ENCODE measurements around the gene ANKS1B.

The ANKS1B gene

DNA sequence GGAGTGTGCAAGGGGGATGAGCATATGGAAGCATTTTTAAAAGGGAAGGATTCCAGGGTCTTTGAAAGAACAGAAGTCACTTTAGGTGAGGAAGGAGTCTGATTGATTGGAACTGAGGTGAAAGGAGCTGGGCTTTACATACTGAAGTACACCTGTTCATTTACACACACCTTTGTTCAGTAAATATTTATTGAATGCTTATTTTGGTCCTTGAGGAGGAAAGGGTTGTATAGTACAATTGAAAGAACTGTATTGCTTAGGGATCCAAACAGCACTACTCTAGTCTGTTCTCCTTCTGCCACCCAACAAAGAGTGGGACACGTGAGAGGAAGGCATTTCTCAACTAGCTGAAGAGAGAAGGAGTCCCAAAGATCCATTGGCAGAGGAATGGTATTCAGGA lies 1275.7 kb downstream of the ANKS1B start:
- no peak overlapping the region for H3K27ac ChIP-seq
- H3K4me2 ChIP-seq = no peak overlapping the region
- no peak overlapping the region for H3K4me3 ChIP-seq (IDR thresholded peaks at IDR 0.05; ENCODE audit: insufficient read depth, low read depth, low read length)
- no peak overlapping the region for H3K9ac ChIP-seq
- no peak overlapping the region for H2AFZ ChIP-seq (ENCODE audit: low read depth)
- no peaks in the 10 kb centered on the region for H3K4me1 ChIP-seq (ENCODE audit: low read depth, poor library complexity, severe bottlenecking)
- no peaks in the 10 kb centered on the region for H3K27me3 ChIP-seq (ENCODE audit: insufficient read depth, low read depth)
- no peaks in the 10 kb centered on the region for H4K20me1 ChIP-seq (ENCODE audit: insufficient read depth)
- TF ChIP-seq, protein P1, sequence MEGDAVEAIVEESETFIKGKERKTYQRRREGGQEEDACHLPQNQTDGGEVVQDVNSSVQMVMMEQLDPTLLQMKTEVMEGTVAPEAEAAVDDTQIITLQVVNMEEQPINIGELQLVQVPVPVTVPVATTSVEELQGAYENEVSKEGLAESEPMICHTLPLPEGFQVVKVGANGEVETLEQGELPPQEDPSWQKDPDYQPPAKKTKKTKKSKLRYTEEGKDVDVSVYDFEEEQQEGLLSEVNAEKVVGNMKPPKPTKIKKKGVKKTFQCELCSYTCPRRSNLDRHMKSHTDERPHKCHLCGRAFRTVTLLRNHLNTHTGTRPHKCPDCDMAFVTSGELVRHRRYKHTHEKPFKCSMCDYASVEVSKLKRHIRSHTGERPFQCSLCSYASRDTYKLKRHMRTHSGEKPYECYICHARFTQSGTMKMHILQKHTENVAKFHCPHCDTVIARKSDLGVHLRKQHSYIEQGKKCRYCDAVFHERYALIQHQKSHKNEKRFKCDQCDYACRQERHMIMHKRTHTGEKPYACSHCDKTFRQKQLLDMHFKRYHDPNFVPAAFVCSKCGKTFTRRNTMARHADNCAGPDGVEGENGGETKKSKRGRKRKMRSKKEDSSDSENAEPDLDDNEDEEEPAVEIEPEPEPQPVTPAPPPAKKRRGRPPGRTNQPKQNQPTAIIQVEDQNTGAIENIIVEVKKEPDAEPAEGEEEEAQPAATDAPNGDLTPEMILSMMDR (conservative IDR thresholded peaks at IDR 0.05; ENCODE audit: low read depth, low read length) = no peak
- no peaks in the 10 kb centered on the region for H3K79me2 ChIP-seq (ENCODE audit: insufficient read depth, low read depth)
- no peaks in the 10 kb centered on the region for H3K36me3 ChIP-seq (ENCODE audit: insufficient read depth)

DNA sequence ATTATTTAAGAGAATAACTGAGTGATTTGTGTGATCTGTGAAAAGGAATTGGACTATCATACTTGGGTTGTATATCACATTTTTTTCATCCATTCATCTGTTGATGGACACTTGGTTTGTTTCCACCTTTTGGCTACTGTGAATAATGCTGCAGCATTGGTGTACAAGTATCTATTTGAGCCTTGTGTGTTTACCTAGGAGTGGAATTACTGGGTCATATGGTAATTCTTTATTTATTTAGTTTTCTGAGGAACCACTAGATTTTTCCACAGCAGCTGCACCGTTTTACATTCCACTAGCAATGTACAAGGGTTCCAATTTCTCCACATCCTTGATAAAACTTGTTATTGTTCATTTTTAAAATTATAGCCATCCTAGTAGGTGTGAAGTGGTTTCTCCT lies 1283.6 kb downstream of the ANKS1B start:
- TF ChIP-seq, protein P1 (conservative IDR thresholded peaks at IDR 0.05; ENCODE audit: low read depth, low read length) = no peak
- Histone ChIP-seq H3K4me1 (ENCODE audit: low read depth, poor library complexity, severe bottlenecking) (no peaks in the 10 kb centered on the region), H3K4me3 (IDR thresholded peaks at IDR 0.05; ENCODE audit: insufficient read depth, low read depth, low read length) (no peak overlapping the region), H3K79me2 (ENCODE audit: insufficient read depth, low read depth) (no peaks in the 10 kb centered on the region), H4K20me1 (ENCODE audit: insufficient read depth) (no peaks in the 10 kb centered on the region), H2AFZ (ENCODE audit: low read depth) (no peak overlapping the region), H3K9ac (no peak overlapping the region), H3K27me3 (ENCODE audit: insufficient read depth, low read depth) (no peaks in the 10 kb centered on the region), H3K4me2 (no peak overlapping the region), H3K27ac (no peak overlapping the region), H3K36me3 (ENCODE audit: insufficient read depth) (no peaks in the 10 kb centered on the region)

DNA sequence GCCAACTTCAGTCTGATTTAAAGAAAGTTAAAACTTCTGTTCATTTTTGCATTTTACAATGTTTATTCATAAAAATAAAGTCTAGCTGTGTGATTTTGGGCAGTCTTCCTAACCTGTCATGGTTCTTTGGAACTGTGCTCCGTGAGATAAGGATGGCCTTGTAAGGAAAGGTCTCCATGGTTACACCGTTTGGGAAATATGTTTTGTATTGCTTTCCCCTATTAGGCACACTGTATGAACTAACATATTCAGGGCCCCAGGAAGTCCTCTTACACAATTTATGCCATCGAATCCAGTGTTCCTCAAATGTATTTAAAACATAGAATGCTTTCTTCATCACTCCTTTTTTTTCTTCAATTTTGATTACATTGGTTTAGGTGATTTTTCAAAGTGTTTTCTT lies 1285.2 kb downstream of the ANKS1B start:
- TF ChIP-seq, protein P1 (conservative IDR thresholded peaks at IDR 0.05; ENCODE audit: low read depth, low read length) = no peak
- H3K4me1 ChIP-seq (ENCODE audit: low read depth, poor library complexity, severe bottlenecking) = no peaks in the 10 kb centered on the region
- no peak overlapping the region for H3K4me3 ChIP-seq (IDR thresholded peaks at IDR 0.05; ENCODE audit: insufficient read depth, low read depth, low read length)
- no peak overlapping the region for H2AFZ ChIP-seq (ENCODE audit: low read depth)
- no peaks in the 10 kb centered on the region for H3K27me3 ChIP-seq (ENCODE audit: insufficient read depth, low read depth)
- H3K79me2 ChIP-seq (ENCODE audit: insufficient read depth, low read depth) = no peaks in the 10 kb centered on the region
- no peak overlapping the region for H3K9ac ChIP-seq
- H3K27ac ChIP-seq = no peak overlapping the region
- H3K4me2 ChIP-seq = no peak overlapping the region
- no peaks in the 10 kb centered on the region for H3K36me3 ChIP-seq (ENCODE audit: insufficient read depth)
- H4K20me1 ChIP-seq (ENCODE audit: insufficient read depth) = no peaks in the 10 kb centered on the region

DNA sequence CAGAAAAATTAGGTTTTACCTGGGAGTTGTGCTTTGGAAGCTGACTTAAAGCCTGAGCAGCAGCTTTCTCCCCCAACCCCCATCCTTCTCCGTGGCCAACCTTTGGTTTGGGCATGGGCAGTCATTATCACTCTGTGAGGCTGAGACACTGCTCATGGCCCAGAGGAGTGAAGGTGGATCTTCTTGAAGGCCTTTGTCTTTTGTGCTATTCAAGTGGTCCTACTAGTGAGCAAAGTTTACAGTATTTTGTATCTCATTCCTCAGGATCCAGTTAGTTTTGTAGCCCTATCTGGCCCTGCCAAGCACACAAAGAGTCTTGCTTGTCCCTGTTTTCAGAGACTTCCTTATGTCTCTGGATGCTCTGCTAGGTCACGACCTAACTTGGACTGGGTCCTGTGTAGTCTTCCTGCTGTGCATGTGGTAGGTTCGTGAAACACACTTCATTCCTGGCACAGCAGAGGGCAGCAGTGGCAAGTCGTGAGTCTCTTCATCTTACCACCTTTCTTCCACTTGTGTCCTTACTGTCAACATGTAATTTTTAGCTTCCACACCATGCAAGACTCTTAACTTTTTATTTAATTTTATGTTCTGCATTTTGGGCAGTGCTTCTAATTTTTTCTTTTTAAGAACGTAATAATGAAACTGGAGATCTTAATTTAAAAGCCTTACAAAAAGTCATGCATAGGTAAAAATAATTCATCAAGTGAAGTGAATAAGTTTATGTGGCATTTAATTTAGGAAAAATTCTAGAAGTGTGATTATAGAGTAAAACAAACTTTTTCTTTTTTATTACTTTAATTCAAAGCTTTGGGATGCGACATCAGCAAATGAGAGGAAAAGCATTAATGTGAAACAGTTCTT lies 1285.9 kb downstream of the ANKS1B start:
- Histone ChIP-seq H3K79me2 (ENCODE audit: insufficient read depth, low read depth) (no peaks in the 10 kb centered on the region), H3K4me1 (ENCODE audit: low read depth, poor library complexity, severe bottlenecking) (no peaks in the 10 kb centered on the region), H3K4me3 (IDR thresholded peaks at IDR 0.05; ENCODE audit: insufficient read depth, low read depth, low read length) (no peak overlapping the region), H3K4me2 (no peak overlapping the region), H3K27me3 (ENCODE audit: insufficient read depth, low read depth) (no peaks in the 10 kb centered on the region), H3K27ac (no peak overlapping the region), H3K36me3 (ENCODE audit: insufficient read depth) (no peaks in the 10 kb centered on the region), H4K20me1 (ENCODE audit: insufficient read depth) (no peaks in the 10 kb centered on the region), H2AFZ (ENCODE audit: low read depth) (no peak overlapping the region), H3K9ac (no peak overlapping the region)
- TF ChIP-seq, protein P1 (conservative IDR thresholded peaks at IDR 0.05; ENCODE audit: low read depth, low read length) = peak; percentile 54; the same call in 1 of the 2 replicates
